Glutamatergic neuron (in vitro differentiated cells): ENCODE results near the gene CSH1. TPM values are rescaled to one million over a fixed set of nuclear protein-coding genes. Genes with fewer than 3 reads are reported as not detected.
A peak's percentile ranks its signal among the peaks of the same experiment; 100 is the strongest.

ENCODE experiments used
- DNase-seq: peaks from one replicate; pipeline ENCODE4 v3.0.0; 2022
- H3K27ac Mint-ChIP-seq: one replicate; pipeline ENCODE4 v1.8.0; 2020; ENCODE audit warnings: mild to moderate bottlenecking, mixed read lengths, inconsistent platforms; ENCODE audit not compliant: unreplicated experiment
- H3K27me3 Mint-ChIP-seq: one replicate; pipeline ENCODE4 v1.8.0; 2020; ENCODE audit warnings: mild to moderate bottlenecking, moderate library complexity, mixed read lengths, inconsistent platforms; ENCODE audit not compliant: unreplicated experiment
- H3K36me3 Mint-ChIP-seq: one replicate; pipeline ENCODE4 v1.8.0; 2020; ENCODE audit warnings: mild to moderate bottlenecking, mixed read lengths, inconsistent platforms; ENCODE audit not compliant: unreplicated experiment
- H3K4me1 Mint-ChIP-seq: one replicate; pipeline ENCODE4 v1.8.0; 2020; ENCODE audit warnings: mild to moderate bottlenecking, low read depth, mixed read lengths, inconsistent platforms; ENCODE audit not compliant: unreplicated experiment
- H3K4me3 Mint-ChIP-seq: one replicate; pipeline ENCODE4 v1.8.0; 2020; ENCODE audit warnings: mild to moderate bottlenecking, mixed read lengths, inconsistent platforms; ENCODE audit not compliant: unreplicated experiment
- H3K9me3 Mint-ChIP-seq: one replicate; pipeline ENCODE4 v1.8.0; 2020; ENCODE audit warnings: mild to moderate bottlenecking, moderate library complexity, mixed read lengths, inconsistent platforms; ENCODE audit not compliant: unreplicated experiment
- total RNA-seq: library from RNA; stranded (reverse); fragmentation: NEBNext Ultra II Directional; extraction: Animal tissue kit (Norgen Biotek cat#: 25700); gene quantifications from one replicate; pipeline ENCODE4 v1.2.1, GENCODE V29; 2021; ENCODE audit not compliant: unreplicated experiment
- TF ChIP-seq, protein P1 (sequence below): fragments of 200-600 bp; sonication (generic); IDR thresholded peaks from one replicate; pipeline ENCODE4 v1.5.0; 2021; ENCODE audit not compliant: partially characterized antibody, unreplicated experiment

CSH1 gene
- total RNA-seq, 1 donor from 2014 or later = not detected

DNA sequence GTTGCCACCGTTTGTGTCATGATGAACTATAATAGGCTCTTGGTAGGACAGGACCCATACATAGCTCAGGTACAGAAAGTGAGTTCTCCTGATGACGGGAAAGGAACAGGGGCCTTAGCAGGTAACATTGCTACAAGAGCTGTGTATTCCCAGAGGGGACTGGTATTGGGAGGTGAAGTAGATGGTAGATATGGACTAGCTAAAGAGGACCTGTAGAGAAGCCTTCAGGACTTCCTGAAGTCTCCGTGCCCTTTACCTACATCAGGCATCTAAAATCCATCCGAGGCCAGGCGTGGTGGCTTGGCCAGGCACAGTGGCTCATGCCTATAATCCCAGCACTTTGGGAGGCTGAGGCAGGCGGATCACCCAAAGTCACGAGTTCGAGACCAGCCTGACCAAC is 41.2 kb downstream of the CSH1 start:
- peaks cover 6% of the 10 kb centered on the region for H3K27me3 Mint-ChIP-seq
- peaks cover 2% of the 10 kb centered on the region for H3K9me3 Mint-ChIP-seq
- no peak overlapping the region for H3K4me3 Mint-ChIP-seq
- TF ChIP-seq, protein P1, sequence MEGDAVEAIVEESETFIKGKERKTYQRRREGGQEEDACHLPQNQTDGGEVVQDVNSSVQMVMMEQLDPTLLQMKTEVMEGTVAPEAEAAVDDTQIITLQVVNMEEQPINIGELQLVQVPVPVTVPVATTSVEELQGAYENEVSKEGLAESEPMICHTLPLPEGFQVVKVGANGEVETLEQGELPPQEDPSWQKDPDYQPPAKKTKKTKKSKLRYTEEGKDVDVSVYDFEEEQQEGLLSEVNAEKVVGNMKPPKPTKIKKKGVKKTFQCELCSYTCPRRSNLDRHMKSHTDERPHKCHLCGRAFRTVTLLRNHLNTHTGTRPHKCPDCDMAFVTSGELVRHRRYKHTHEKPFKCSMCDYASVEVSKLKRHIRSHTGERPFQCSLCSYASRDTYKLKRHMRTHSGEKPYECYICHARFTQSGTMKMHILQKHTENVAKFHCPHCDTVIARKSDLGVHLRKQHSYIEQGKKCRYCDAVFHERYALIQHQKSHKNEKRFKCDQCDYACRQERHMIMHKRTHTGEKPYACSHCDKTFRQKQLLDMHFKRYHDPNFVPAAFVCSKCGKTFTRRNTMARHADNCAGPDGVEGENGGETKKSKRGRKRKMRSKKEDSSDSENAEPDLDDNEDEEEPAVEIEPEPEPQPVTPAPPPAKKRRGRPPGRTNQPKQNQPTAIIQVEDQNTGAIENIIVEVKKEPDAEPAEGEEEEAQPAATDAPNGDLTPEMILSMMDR = no peak
- H3K27ac Mint-ChIP-seq = no peak overlapping the region
- H3K36me3 Mint-ChIP-seq = no peaks in the 10 kb centered on the region
- no peak for DNase-seq
- H3K4me1 Mint-ChIP-seq = peaks cover 2% of the 10 kb centered on the region

DNA sequence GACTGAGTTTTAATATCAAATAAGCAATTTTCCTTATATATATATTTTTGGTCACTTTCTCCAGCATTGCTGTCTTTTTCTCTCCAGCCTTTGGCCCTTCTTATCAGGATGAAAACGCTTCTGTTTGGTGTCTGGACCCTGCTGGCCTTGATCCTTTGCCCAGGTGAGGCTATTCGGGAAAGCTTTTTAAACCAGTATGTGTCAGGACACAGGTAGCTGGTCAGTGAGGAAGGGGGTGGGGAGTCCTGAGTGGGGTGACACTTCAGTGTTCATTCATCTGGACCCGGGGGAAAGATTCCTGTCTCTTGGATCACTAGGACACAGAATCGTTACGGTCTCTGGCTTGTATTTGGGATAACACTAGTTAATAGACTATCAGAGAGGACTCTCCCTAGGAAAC is 41.7 kb downstream of the CSH1 start:
- Mint-ChIP-seq H3K27me3 (peaks cover 9% of the 10 kb centered on the region), H3K4me1 (no peaks in the 10 kb centered on the region), H3K36me3 (no peaks in the 10 kb centered on the region), H3K9me3 (peaks cover 2% of the 10 kb centered on the region), H3K27ac (no peak overlapping the region), H3K4me3 (no peak overlapping the region)
- TF ChIP-seq, protein P1 = no peak
- no peak for DNase-seq

DNA sequence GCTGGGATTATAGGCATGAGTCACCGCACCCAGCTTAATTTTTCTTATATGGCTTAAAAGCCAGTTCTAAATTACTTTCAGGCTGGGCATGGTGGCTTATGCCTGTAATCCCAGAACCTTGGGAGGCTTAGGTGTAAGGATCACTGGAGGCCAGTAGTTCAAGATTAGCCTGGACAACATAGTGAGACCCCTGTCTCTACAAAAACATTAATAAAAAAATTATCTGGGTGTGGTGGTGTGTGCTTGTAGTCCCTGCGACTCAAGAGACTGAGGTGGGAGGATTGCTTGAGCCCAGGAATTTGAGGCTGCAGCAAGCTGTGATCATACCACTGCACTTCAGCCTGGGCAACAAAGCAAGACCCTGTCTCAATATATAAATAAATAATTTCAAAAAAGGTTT is 43.1 kb downstream of the CSH1 start:
- Mint-ChIP-seq H3K9me3 (peaks cover 8% of the 10 kb centered on the region), H3K27me3 (peaks cover 13% of the 10 kb centered on the region), H3K4me3 (no peak overlapping the region), H3K27ac (no peak overlapping the region), H3K4me1 (no peaks in the 10 kb centered on the region), H3K36me3 (peaks cover under 1% of the 10 kb centered on the region)
- TF ChIP-seq, protein P1 = no peak
- DNase-seq = no peak

DNA sequence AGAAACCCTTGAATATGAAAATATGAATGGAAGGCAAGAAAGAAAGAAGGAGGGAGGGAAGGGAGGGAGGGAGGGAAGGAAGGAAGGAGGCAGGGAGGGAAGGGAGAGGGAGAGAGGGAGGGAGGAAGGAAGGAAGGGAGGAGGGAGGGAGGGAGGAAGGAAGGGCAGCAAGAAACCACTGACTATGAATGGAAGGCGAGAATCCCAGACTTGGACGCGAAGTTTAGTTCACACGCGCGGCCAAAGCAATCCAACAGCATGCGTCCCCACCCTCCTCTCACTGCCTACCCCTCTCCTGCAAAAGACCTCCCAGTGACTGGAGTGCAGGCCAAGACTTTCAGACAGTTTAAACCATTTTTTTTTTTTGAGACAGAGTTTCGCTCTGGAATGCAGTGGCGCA is 46.0 kb downstream of the CSH1 start:
- H3K36me3 Mint-ChIP-seq = peaks cover 7% of the 10 kb centered on the region
- H3K27ac Mint-ChIP-seq = no peak overlapping the region
- H3K27me3 Mint-ChIP-seq = peaks cover 15% of the 10 kb centered on the region
- no peak for DNase-seq
- peaks cover 6% of the 10 kb centered on the region for H3K9me3 Mint-ChIP-seq
- TF ChIP-seq, protein P1 = no peak
- no peaks in the 10 kb centered on the region for H3K4me1 Mint-ChIP-seq
- no peak overlapping the region for H3K4me3 Mint-ChIP-seq

DNA sequence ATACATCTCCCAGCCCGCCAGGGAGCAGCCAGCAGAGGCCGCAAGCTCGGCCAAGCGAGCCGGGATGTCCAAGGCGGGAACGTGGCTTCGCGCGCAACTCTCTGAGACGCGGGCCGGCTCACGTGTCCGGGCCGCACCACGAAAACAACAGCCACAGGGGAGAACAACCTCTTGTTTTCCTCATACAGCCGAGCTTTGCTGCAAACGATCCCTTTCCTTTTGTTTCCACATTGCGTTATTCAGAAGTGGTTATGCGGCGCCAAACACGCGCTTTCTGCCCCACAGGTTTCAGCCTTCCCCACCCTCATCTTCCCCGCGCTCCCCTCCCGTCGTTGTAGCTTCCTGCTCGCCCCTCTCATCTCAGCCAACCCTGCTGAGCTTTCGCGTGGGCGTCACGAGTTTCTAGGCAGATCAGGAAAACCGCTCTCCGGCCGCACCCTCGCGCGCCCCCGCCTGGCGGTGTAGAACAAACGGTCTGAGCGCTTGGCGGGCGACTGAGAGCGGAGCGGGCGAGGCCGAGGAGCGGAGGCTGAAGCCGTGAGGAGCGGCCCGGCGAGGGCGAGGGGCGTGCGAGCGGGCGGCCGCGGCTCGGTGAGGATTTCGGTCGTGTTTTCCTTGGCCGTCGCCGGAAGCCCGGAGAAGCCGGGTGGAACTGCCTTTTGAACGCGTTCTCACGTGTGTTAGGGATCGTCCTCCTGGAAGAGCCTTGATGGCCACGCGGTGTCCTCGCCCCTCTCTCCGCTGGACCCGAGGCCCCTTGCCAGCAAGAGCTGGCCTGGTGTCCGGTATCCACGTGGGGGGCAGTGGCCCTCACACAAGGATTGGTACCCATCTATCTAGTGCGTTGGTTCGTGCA is 47.3 kb downstream of the CSH1 start:
- DNase-seq = peak; percentile 93
- H3K4me3 Mint-ChIP-seq = peak overlapping the region; percentile 88
- peak overlapping the region; percentile 90 for H3K27ac Mint-ChIP-seq
- peaks cover 7% of the 10 kb centered on the region for H3K36me3 Mint-ChIP-seq
- peaks cover 15% of the 10 kb centered on the region for H3K27me3 Mint-ChIP-seq
- no peaks in the 10 kb centered on the region for H3K4me1 Mint-ChIP-seq
- peaks cover 8% of the 10 kb centered on the region for H3K9me3 Mint-ChIP-seq
- TF ChIP-seq, protein P1 = peak; percentile 63
